Gastrocnemius medialis (tissue), 4 donors: ENCODE measurements around the gene MIXL1. TPM values are rescaled to one million over a fixed set of nuclear protein-coding genes. Genes with fewer than 3 reads are reported as not detected.

Experiments
- ATAC-seq, 2 donors: fragments of 150-250 bp; one replicate each; pipeline ENCODE4 v1.9.1; 2016
- DNase-seq, 2 donors: peaks; one replicate each; pipeline ENCODE4 v3.0.0-alpha.2; 2019
- H3K27ac ChIP-seq, 4 donors: fragments of 200-600 bp; sonication (generic); 1 replicate in 1 of 4; 2 replicates in 3 of 4; pipeline ENCODE4 v1.5.1; 2016 to 2018; ENCODE audit warnings: mild to moderate bottlenecking in 2 of 4, moderate library complexity in 1 of 4
- H3K27me3 ChIP-seq, 3 donors: fragments of 200-600 bp; sonication (generic) in 2 of 3; 1 replicate in 1 of 3; 2 replicates in 2 of 3; pipeline versions ENCODE4 v1.5.1 to v1.6.0; 2016 to 2019; ENCODE audit warnings: mild to moderate bottlenecking in 1 of 3, moderate library complexity in 1 of 3
- H3K36me3 ChIP-seq, 2 donors: fragments of 200-600 bp; sonication (generic) in 1 of 2; one replicate each; pipeline ENCODE4 v1.5.1; 2017 to 2018
- H3K4me1 ChIP-seq, 2 donors: fragments of 200-600 bp; sonication (generic) in 1 of 2; one replicate each; pipeline ENCODE4 v1.5.1; 2016 to 2017; ENCODE audit warnings: mild to moderate bottlenecking in 2 of 2
- H3K4me3 ChIP-seq, 4 donors: fragments of 200-600 bp; sonication (generic) in 3 of 4; 1 replicate in 1 of 4; 2 replicates in 3 of 4; pipeline ENCODE4 v1.5.1; 2016 to 2019; ENCODE audit warnings: mild to moderate bottlenecking in 2 of 4
- H3K9me3 ChIP-seq, 3 donors: fragments of 200-600 bp; sonication (generic) in 2 of 3; 1 replicate in 1 of 3; 2 replicates in 2 of 3; pipeline ENCODE4 v1.5.1; 2016 to 2019
- POLR2A ChIP-seq, 2 donors: fragments of 450-650 bp; IDR thresholded peaks; one replicate each; pipeline ENCODE4 v1.6.1; 2017; ENCODE audit warnings: antibody characterized with exemption in 2 of 2, mild to moderate bottlenecking in 2 of 2, moderate library complexity in 2 of 2
- in situ Hi-C, 4 donors: fragments of 200-750 bp; cut with MboI; loops; one replicate each; pipeline versions ENCODE4 v1.15.0 to v1.8.0; 2017; ENCODE audit warnings: low sequenced_read_pairs in 4 of 4
- intact Hi-C: fragments of 100-400 bp; cut with DNase I; formaldehyde crosslinking; loops from one replicate; pipeline ENCODE4 v1.15.1; 2023; ENCODE audit warnings: low total_unique reads
- total RNA-seq, 4 donors: library from RNA; depleted of rRNA; stranded (reverse); fragments of >200 nt; gene quantifications; one replicate each; pipeline versions ENCODE4 v1.1.0 to v1.2.3, GENCODE V29; 2016
- TF ChIP-seq, protein P1 (sequence below), 5 experiments: fragments of 450-650 bp in 3 of 5; fragments of 200-600 bp in 2 of 5; sonication (generic) in 2 of 5; IDR thresholded peaks in 4 of 5; conservative IDR thresholded peaks in 1 of 5; 1 replicate in 4 of 5; 2 replicates in 1 of 5; pipeline ENCODE4 v1.5.1; 2016 to 2019; ENCODE audit warnings: antibody characterized with exemption in 5 of 5, mild to moderate bottlenecking in 3 of 5, moderate library complexity in 3 of 5

The MIXL1 gene
- total RNA-seq, 4 donors from 2014 or later: not detected

DNA sequence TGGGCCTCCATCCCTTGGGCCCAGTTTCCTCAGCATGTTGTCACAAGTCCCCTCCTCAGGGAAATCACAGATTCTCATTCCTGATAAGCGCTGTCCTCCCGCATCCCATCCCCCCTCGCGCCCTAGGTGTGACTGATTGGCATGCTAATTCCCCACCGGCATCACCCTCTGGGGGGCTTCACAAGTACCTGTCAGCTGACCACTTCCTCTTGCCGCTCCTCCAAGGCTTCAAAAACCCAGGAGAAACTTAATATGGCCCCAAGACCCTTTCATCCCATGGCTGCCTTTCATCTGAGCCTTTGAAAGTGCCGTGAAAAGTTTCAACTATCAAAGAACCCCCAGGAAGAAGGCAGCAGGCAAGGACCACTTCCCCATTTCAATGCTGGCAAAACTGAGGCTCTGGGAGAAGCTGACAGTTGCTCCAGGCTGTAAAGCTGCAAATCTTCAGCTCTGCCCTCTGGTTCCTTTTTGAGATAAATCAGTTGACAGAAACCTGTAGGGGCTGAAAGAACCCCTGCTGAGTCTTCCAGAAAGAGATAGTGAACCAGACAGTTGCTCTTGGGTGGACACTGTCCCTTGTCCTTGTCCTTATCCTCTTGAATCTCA is 12.8 kb upstream of the MIXL1 start:
- no peak for ATAC-seq
- intact Hi-C loops (no loop called here), in situ Hi-C loops (no loop called here)
- Histone ChIP-seq H3K4me1 (no peaks in the 10 kb centered on the region), H3K27me3 (no peaks in the 10 kb centered on the region), H3K4me3 (no peak overlapping the region), H3K36me3 (no peaks in the 10 kb centered on the region), H3K27ac (no peak overlapping the region), H3K9me3 (no peaks in the 10 kb centered on the region)
- no peak for DNase-seq
- no peak for TF ChIP-seq POLR2A (IDR thresholded peaks at IDR 0.05)
- TF ChIP-seq, protein P1, sequence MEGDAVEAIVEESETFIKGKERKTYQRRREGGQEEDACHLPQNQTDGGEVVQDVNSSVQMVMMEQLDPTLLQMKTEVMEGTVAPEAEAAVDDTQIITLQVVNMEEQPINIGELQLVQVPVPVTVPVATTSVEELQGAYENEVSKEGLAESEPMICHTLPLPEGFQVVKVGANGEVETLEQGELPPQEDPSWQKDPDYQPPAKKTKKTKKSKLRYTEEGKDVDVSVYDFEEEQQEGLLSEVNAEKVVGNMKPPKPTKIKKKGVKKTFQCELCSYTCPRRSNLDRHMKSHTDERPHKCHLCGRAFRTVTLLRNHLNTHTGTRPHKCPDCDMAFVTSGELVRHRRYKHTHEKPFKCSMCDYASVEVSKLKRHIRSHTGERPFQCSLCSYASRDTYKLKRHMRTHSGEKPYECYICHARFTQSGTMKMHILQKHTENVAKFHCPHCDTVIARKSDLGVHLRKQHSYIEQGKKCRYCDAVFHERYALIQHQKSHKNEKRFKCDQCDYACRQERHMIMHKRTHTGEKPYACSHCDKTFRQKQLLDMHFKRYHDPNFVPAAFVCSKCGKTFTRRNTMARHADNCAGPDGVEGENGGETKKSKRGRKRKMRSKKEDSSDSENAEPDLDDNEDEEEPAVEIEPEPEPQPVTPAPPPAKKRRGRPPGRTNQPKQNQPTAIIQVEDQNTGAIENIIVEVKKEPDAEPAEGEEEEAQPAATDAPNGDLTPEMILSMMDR (IDR thresholded peaks at IDR 0.05 in 4 of 5, conservative IDR thresholded peaks at IDR 0.05 in 1 of 5): no peak

DNA sequence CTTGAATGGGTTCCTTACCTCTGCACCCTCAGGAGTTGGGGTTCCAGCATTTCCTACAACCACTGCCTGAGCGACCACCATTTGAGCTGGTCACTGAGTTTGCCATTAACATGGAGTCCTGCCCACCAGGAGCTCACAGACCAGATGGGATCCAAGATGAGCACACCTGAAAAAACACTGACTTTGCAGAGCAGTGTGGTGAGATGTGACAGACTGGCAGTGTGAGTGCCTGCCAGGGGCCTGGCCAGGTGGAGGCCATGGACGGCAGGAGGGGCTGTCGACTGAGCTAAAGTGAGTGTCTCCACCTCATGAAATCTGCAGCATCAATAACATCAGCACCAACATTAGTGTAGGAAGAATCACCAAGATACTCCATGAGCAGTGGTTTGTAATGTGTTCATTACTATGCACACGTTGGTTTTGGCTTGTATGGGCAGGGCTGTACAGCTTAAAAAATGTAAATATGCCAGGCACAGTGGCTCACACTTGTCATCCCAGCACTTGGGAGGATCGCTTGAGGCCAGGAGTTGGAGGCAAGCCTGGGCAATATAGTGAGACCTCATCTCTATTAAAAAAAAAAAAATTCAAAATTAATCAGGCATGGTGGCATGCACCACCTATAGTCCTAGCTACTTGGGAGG is 12.2 kb upstream of the MIXL1 start:
- H3K27me3 ChIP-seq: no peaks in the 10 kb centered on the region
- H3K9me3 ChIP-seq: no peaks in the 10 kb centered on the region
- H3K4me3 ChIP-seq: no peak overlapping the region
- intact Hi-C loops: no loop called here
- ATAC-seq: no peak
- in situ Hi-C loops: no loop called here
- H3K4me1 ChIP-seq: no peaks in the 10 kb centered on the region
- H3K36me3 ChIP-seq: no peaks in the 10 kb centered on the region
- TF ChIP-seq, protein P1 (IDR thresholded peaks at IDR 0.05 in 4 of 5, conservative IDR thresholded peaks at IDR 0.05 in 1 of 5): no peak
- no peak for TF ChIP-seq POLR2A (IDR thresholded peaks at IDR 0.05)
- H3K27ac ChIP-seq: no peak overlapping the region
- no peak for DNase-seq

DNA sequence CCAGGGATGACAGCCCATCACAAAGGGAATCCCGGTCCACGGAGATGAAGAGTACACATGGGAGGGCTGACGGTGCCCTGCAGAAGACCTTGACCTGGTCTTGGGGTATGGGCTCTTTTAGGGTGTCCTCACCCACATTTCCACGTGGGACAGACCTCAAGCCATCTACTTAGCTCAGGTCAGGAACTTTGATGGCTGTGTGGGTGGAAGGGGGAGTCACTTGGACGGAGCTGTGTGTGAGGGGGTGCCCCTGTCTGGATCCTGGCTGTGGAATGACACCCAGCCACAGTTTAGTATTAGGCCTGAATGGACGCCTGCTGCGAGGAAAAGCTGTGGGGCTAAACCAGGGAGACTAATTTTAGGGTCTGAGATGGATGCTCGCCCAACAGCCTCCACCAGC is 10.9 kb upstream of the MIXL1 start:
- Histone ChIP-seq H3K4me3 (no peak overlapping the region), H3K9me3 (no peaks in the 10 kb centered on the region), H3K4me1 (no peaks in the 10 kb centered on the region), H3K27me3 (no peaks in the 10 kb centered on the region), H3K27ac (no peak overlapping the region), H3K36me3 (no peaks in the 10 kb centered on the region)
- intact Hi-C loops: no loop called here
- no peak for ATAC-seq
- DNase-seq: no peak
- no peak for TF ChIP-seq POLR2A (IDR thresholded peaks at IDR 0.05)
- TF ChIP-seq, protein P1 (IDR thresholded peaks at IDR 0.05 in 4 of 5, conservative IDR thresholded peaks at IDR 0.05 in 1 of 5): no peak
- in situ Hi-C loops: no loop called here

DNA sequence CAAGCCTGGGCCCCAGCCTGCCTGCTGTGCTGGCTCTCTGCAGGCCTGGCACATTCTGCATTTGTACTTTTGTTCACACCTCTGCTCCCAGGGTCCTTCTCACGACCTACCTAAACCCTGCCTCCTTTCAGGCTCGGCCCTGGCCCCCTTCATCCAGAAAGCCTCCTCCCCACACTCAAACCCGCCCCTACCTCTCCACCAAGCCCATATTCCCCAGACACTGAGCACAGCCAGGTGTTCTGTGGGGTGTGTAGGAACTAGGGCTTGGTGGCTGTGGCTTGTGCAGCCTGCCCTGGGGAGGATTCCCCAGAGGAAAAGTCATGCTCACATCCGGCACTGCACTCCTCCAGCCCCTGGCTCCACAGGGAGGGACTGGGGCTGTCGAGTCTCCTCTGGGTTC is 8.2 kb upstream of the MIXL1 start:
- in situ Hi-C loops: no loop called here
- TF ChIP-seq, protein P1 (IDR thresholded peaks at IDR 0.05 in 4 of 5, conservative IDR thresholded peaks at IDR 0.05 in 1 of 5): no peak
- no peak for TF ChIP-seq POLR2A (IDR thresholded peaks at IDR 0.05)
- intact Hi-C loops: no loop called here

More for the DNA sequence above, 8.2 kb upstream of the MIXL1 start:
- no peaks in the 10 kb centered on the region for H3K9me3 ChIP-seq
- H3K4me1 ChIP-seq: no peaks in the 10 kb centered on the region
- no peaks in the 10 kb centered on the region for H3K27me3 ChIP-seq
- no peak for DNase-seq
- no peak overlapping the region for H3K4me3 ChIP-seq
- H3K27ac ChIP-seq: no peak overlapping the region
- ATAC-seq: no peak
- H3K36me3 ChIP-seq: no peaks in the 10 kb centered on the region
